ENCODE results near the gene NDUFAF8. TPM values are rescaled to one million over a fixed set of nuclear protein-coding genes. Genes with fewer than 3 reads are reported as not detected.

NDUFAF8 gene
- total RNA-seq, 1 experiment from 2014 or later: 60.1 TPM

- no peak overlapping the region for H2BK20ac ChIP-seq (ENCODE audit: low read depth, low read length, poor library complexity, severe bottlenecking)
- H3K27ac ChIP-seq (ENCODE audit: insufficient read length, low read depth, low read length): no peak overlapping the region
- no peaks in the 10 kb centered on the region for H4K20me1 ChIP-seq (ENCODE audit: control insufficient read depth, insufficient read depth, insufficient read length)
- no peak overlapping the region for H3K56ac ChIP-seq (ENCODE audit: insufficient read length, low read depth, low read length)
- H3K9me3 ChIP-seq (ENCODE audit: control insufficient read depth, low read depth, low read length): no peaks in the 10 kb centered on the region
- H4K91ac ChIP-seq (ENCODE audit: insufficient read length, low read depth, low read length): no peak overlapping the region
- no peak overlapping the region for H3K27ac Mint-ChIP-seq
- peaks cover 3 to 32% (median 3%) of the 10 kb centered on the region in 3 experiments; a peak in 6 of 7 replicates for H3K36me3 Mint-ChIP-seq (ENCODE audit: insufficient read depth in 1 of 3, low read depth in 3 of 3)
- no peak overlapping the region for H3K18ac ChIP-seq (ENCODE audit: insufficient read length, low read depth, low read length)
- H4K8ac ChIP-seq (replicated peaks; ENCODE audit: insufficient read length, low read depth, low read length): no peak overlapping the region
- DNase-seq: no peak
- H3K14ac ChIP-seq (ENCODE audit: insufficient read depth, low read length): no peak overlapping the region
- H4K5ac ChIP-seq (ENCODE audit: insufficient read length, low read depth, low read length): no peak overlapping the region
- H2AFZ ChIP-seq (ENCODE audit: low read length): no peak overlapping the region
- no peaks in the 10 kb centered on the region for H3K4me1 ChIP-seq (ENCODE audit: insufficient read depth, low read length)
- peaks cover 3% of the 10 kb centered on the region for H3K79me1 ChIP-seq (ENCODE audit: insufficient read depth, low read depth, low read length, poor library complexity, severe bottlenecking)
- peaks cover 2 to 7% of the 10 kb centered on the region in 2 experiments; a peak in 3 of 4 replicates for H3K4me1 Mint-ChIP-seq
- no peak overlapping the region for H3K4me3 Mint-ChIP-seq
- no peak overlapping the region for H2BK12ac ChIP-seq (ENCODE audit: insufficient read length, low read depth, low read length)
- no peak overlapping the region for H2BK120ac ChIP-seq (ENCODE audit: low read depth, low read length, poor library complexity, severe bottlenecking)
- H3K79me2 ChIP-seq (ENCODE audit: insufficient read depth, low read length): peaks cover 3% of the 10 kb centered on the region; the same call in 1 of the 2 replicates
- H3K27me3 ChIP-seq (ENCODE audit: insufficient read depth, low read length): no peaks in the 10 kb centered on the region
- WGBS (ENCODE audit: extremely low coverage, insufficient read length, low lambda C conversion rate): no CpG with 5 or more reads among the region's 8 CpGs
- H3K9me3 Mint-ChIP-seq: no peaks in the 10 kb centered on the region
- H3K4me2 ChIP-seq (ENCODE audit: insufficient read depth, insufficient read length, low read length): no peak overlapping the region
- no peak overlapping the region for H3T11ph ChIP-seq (ENCODE audit: low read length)
- H3K9ac ChIP-seq (ENCODE audit: extremely low read depth, insufficient read length, low read length): no peak overlapping the region
- no peak overlapping the region for H2AK5ac ChIP-seq (ENCODE audit: insufficient read length, low read length)
- no peaks in the 10 kb centered on the region for H3K27me3 Mint-ChIP-seq (ENCODE audit: low read depth)
- H2BK15ac ChIP-seq (ENCODE audit: low read depth, low read length): no peak overlapping the region
- H3K23me2 ChIP-seq (ENCODE audit: insufficient read length, low read depth, low read length, poor library complexity, severe bottlenecking): no peaks in the 10 kb centered on the region
- no peak for TF ChIP-seq CTCF (conservative IDR thresholded peaks at IDR 0.05)
- no peak overlapping the region for H3K23ac ChIP-seq (ENCODE audit: insufficient read length, low read depth, low read length)
- no peak overlapping the region for H2BK5ac ChIP-seq (ENCODE audit: insufficient read length, low read length)
- no peak overlapping the region for H3K4ac ChIP-seq (ENCODE audit: low read depth, low read length)
Measured at GRCh38 chr17:81288715-81289114, 49.6 kb downstream of the NDUFAF8 start.
